ENCODE measurements around the gene RNF144B. TPM values are rescaled to one million over a fixed set of nuclear protein-coding genes. Genes with fewer than 3 reads are reported as not detected.

Gene RNF144B
- total and polyA plus RNA-seq, 9 of the 15 experiments (the other 6 are each of a cell fraction or from before 2014, with no cell fraction given), result 0.01 TPM; not detected in 8

DNA sequence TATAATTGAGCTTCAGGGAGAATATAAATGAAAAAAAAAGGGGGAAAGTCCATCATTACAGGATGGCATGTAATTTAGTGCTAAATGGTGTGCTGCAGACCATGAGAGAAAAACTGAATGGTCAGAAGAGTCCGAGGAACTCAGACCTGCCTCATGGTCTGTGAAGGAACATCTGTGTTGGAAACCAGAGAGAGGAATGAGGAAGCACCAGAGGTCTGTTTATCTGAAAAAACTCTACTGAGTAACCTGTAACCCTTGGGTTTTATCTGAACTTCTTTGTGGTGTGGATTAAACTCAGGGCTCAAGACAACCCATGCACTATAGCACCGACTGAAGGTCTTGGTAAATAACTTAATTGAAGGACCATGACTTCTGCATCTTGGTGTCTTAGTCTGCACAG, 108.1 kb downstream of the RNF144B start:
- H3K36me3 ChIP-seq (ENCODE audit: control insufficient read depth, insufficient read depth, low read length), result no peaks in the 10 kb centered on the region
- TF ChIP-seq MECOM (CRISPR knock-in tag; IDR thresholded peaks at IDR 0.05) (no peak), FOS (IDR thresholded peaks at IDR 0.05; ENCODE audit: extremely low read depth, insufficient read length) (no peak), NFRKB (IDR thresholded peaks at IDR 0.05; ENCODE audit: low read depth) (no peak)
- TF ChIP-seq, protein P1, sequence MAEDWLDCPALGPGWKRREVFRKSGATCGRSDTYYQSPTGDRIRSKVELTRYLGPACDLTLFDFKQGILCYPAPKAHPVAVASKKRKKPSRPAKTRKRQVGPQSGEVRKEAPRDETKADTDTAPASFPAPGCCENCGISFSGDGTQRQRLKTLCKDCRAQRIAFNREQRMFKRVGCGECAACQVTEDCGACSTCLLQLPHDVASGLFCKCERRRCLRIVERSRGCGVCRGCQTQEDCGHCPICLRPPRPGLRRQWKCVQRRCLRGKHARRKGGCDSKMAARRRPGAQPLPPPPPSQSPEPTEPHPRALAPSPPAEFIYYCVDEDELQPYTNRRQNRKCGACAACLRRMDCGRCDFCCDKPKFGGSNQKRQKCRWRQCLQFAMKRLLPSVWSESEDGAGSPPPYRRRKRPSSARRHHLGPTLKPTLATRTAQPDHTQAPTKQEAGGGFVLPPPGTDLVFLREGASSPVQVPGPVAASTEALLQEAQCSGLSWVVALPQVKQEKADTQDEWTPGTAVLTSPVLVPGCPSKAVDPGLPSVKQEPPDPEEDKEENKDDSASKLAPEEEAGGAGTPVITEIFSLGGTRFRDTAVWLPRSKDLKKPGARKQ (CRISPR knock-in tag; IDR thresholded peaks at IDR 0.05), result no peak
- ATAC-seq (no peak), DNase-seq (ENCODE audit: extremely low read depth in 1 of 4, low spot score in 3 of 4) (no peak), FAIRE-seq (no peak)
- 4% methylated on average over 2 of the region's 2 CpGs for WGBS (ENCODE audit: insufficient coverage, low coverage, missing lambda C conversion rate)
- ChIA-PET POLR2A (no interaction called here), CTCF (ENCODE audit: low intra/inter-chr PET ratio) (no interaction called here)
- no peak overlapping the region for H3K4me3 ChIP-seq
- intact Hi-C loops (cut with micrococcal nuclease) (no loop called here), in situ Hi-C loops (cut with MboI) (no loop called here)
- no peaks in the 10 kb centered on the region for H3K79me2 ChIP-seq (ENCODE audit: control insufficient read depth, insufficient read depth, low read length)
- H3K9ac ChIP-seq (ENCODE audit: insufficient read depth in 1 of 2, low read depth in 2 of 2, low read length in 2 of 2), result no peak overlapping the region
- no peaks in the 10 kb centered on the region for H3K9me1 ChIP-seq (ENCODE audit: control insufficient read depth, insufficient read depth, low read length)
- H3K27me3 ChIP-seq (ENCODE audit: control insufficient read depth in 2 of 2, insufficient read depth in 2 of 2, low read length in 2 of 2), result peaks cover 0 to 5% of the 10 kb centered on the region in 2 experiments; a peak in 1 of 5 replicates
- no peaks in the 10 kb centered on the region for H3K9me3 ChIP-seq (replicated peaks; ENCODE audit: control insufficient read depth, insufficient read depth, low read depth, low read length)
- no peaks in the 10 kb centered on the region for H3K4me1 ChIP-seq (replicated peaks in 1 of 2; ENCODE audit: control insufficient read depth in 2 of 2, insufficient read depth in 2 of 2, low read length in 2 of 2)
- H3K27ac ChIP-seq (ENCODE audit: extremely low read depth, low read depth, low read length), result no peak overlapping the region
- H3K4me2 ChIP-seq (ENCODE audit: insufficient read depth, low read length), result no peak overlapping the region
- no peaks in the 10 kb centered on the region for H4K20me1 ChIP-seq (replicated peaks; ENCODE audit: control insufficient read depth, insufficient read depth, low read length)
- H2AFZ ChIP-seq (ENCODE audit: low read depth, low read length), result no peak overlapping the region
- no TSS peak for BruUV-seq (replicated peaks)

DNA sequence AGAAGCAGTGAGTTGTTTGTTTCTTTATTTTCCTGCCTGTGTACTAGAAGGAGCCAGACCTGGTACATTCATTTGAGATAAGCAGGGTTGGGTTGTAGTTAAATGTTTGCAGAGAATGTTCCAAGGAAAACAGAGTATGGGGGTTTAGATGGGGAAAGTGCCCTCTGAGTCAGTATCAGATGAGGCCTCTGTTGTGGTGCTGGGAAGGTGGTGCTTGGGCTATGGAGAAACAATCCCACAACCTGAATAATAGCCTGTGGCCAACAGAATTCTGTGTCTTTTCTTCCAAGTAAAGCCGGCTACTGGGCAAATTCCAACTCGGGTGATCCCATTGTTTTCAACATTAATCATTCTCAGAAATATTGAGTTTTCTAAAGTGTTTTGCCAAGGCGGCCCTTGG, 109.3 kb downstream of the RNF144B start:
- H2AFZ ChIP-seq (ENCODE audit: low read depth, low read length), result no peak overlapping the region
- TF ChIP-seq NUFIP1 (IDR thresholded peaks at IDR 0.05; ENCODE audit: partially characterized antibody) (no peak), TOE1 (IDR thresholded peaks at IDR 0.05; ENCODE audit: borderline replicate concordance) (no peak), TOE1 (CRISPR knock-in tag; IDR thresholded peaks at IDR 0.05; ENCODE audit: borderline replicate concordance, low read depth) (no peak), RAD21 (CRISPR knock-in tag; conservative IDR thresholded peaks at IDR 0.05 in 1 of 2, IDR thresholded peaks at IDR 0.05 in 1 of 2) (no peak)
- peaks cover 0 to 1% of the 10 kb centered on the region in 2 experiments; a peak in 1 of 5 replicates for H3K27me3 ChIP-seq (ENCODE audit: control insufficient read depth in 2 of 2, insufficient read depth in 2 of 2, low read length in 2 of 2)
- no peak overlapping the region for H3K4me3 ChIP-seq
- H3K79me2 ChIP-seq (ENCODE audit: control insufficient read depth, insufficient read depth, low read length), result no peaks in the 10 kb centered on the region
- no peaks in the 10 kb centered on the region for H4K20me1 ChIP-seq (replicated peaks; ENCODE audit: control insufficient read depth, insufficient read depth, low read length)
- ATAC-seq (no peak), FAIRE-seq (no peak), DNase-seq (ENCODE audit: extremely low read depth in 1 of 4, low spot score in 3 of 4) (no peak)
- H3K4me2 ChIP-seq (ENCODE audit: insufficient read depth, low read length), result no peak overlapping the region
- H3K36me3 ChIP-seq (ENCODE audit: control insufficient read depth, insufficient read depth, low read length), result no peaks in the 10 kb centered on the region
- H3K27ac ChIP-seq (ENCODE audit: extremely low read depth, low read depth, low read length), result no peak overlapping the region
- BruUV-seq (replicated peaks), result no TSS peak
- H3K9me3 ChIP-seq (replicated peaks; ENCODE audit: control insufficient read depth, insufficient read depth, low read depth, low read length), result no peaks in the 10 kb centered on the region
- intact Hi-C loops (cut with micrococcal nuclease) (no loop called here), in situ Hi-C loops (cut with MboI) (no loop called here)
- H3K9ac ChIP-seq (ENCODE audit: insufficient read depth in 1 of 2, low read depth in 2 of 2, low read length in 2 of 2), result no peak overlapping the region
- CTCF ChIA-PET (ENCODE audit: low intra/inter-chr PET ratio), result no interaction called here
- no peaks in the 10 kb centered on the region for H3K4me1 ChIP-seq (replicated peaks in 1 of 2; ENCODE audit: control insufficient read depth in 2 of 2, insufficient read depth in 2 of 2, low read length in 2 of 2)
- no peaks in the 10 kb centered on the region for H3K9me1 ChIP-seq (ENCODE audit: control insufficient read depth, insufficient read depth, low read length)
- 2% methylated on average over 3 of the region's 3 CpGs for WGBS (ENCODE audit: insufficient coverage, low coverage, missing lambda C conversion rate)
- POLR2A ChIA-PET, result no interaction called here

Data from K562 (cell line).